GM12874 (cell line): ENCODE data around the gene THPO.

Experiments
- CTCF ChIP-seq: IDR thresholded peaks from 2 replicates; pipeline ENCODE4 v1.5.1; 2011; ENCODE audit warnings: low read depth, mild to moderate bottlenecking, control low read depth, low read length, moderate library complexity; ENCODE audit not compliant: insufficient read depth

Gene THPO

DNA sequence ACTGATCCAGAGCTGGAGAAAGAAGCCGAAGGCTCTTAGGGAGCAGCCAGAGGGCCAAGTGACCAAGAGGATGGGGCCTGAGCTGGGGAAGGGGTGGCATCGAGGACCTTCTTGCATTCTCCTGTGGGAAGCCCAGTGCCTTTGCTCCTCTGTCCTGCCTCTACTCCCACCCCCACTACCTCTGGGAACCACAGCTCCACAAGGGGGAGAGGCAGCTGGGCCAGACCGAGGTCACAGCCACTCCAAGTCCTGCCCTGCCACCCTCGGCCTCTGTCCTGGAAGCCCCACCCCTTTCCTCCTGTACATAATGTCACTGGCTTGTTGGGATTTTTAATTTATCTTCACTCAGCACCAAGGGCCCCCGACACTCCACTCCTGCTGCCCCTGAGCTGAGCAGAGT, 11.4 kb upstream of the THPO start:
- no peak for TF ChIP-seq CTCF

DNA sequence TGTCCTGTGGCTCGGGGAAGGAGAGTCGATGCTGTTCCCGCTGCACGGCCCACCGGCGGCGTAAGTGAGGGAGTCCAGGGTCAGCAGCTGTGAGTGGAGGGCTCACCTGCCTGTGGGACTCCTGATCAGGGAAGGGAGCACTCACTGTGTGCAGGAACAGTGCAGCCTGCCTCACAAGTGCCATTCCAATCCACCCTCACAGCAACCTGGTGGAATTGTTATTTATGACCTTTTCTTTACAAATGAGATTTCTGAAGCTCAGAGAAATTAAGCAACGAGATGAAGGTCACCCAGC, 10.9 kb upstream of the THPO start:
- no peak for TF ChIP-seq CTCF

DNA sequence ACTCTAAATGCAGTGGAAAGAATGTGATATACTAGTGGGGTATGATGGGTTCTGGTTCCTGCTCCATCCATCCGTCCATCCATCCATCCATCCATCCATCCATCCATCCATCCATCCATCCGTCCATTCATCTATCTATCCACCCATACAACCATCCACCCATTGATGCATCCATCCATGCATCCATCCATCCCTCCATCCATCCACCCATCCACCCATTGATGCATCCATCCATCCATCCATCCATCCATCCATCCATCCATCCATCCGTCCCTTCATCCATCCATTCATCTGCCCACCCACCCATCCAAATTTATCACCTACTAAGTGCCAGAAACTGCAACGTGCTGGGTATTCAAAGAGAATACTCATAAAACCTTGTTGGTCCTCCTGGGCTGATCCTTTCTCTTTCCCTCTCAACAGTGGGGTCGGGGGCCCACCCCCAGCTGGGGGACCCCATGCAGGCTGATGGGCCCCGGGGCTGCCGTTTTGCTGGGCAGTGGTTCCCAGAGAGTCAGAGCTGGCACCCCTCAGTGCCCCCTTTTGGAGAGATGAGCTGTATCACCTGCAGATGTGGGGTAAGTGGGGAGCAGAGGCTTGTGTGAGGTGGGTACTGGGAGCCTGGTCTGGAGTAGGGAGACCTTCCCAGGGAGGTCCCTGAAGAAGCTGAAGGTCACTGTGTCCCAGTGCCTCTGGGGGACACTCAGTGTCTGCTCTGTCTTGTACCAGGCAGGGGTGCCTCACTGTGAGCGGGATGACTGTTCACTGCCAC, 10.3 kb upstream of the THPO start:
- no peak for TF ChIP-seq CTCF

GRCh38 chr3:184387174-184387714, 9.2 kb upstream of the THPO start:
- no peak for TF ChIP-seq CTCF

DNA sequence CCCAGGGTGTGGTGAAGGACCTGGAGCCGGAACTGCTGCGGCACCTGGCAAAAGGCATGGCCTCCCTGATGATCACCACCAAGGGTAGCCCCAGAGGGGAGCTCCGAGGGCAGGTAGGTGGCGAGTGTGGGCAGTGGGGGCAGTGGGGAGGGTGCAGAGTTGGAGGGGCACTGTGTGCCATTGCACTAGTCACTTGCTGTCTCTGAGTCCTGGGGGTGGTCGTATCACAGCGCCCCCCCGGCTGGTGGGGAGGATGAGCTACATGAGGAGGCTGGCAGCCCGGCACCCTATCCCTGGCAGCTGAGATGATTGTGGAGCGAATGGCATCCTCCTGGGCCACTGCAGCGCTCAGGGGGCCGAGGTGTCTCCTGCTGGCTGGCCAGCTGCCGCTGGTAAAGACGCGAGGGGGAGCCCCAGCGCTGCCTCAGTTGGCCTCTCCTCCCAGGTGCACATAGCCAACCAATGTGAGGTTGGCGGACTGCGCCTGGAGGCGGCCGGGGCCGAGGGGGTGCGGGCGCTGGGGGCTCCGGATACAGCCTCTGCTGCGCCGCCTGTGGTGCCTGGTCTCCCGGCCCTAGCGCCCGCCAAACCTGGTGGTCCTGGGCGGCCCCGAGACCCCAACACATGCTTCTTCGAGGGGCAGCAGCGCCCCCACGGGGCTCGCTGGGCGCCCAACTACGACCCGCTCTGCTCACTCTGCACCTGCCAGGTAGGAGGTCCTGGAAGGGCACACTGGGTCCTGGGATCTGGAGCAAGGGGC, 8.2 kb upstream of the THPO start:
- no peak for TF ChIP-seq CTCF

GRCh38 chr3:184384856-184385422, 6.9 kb upstream of the THPO start:
- no peak for TF ChIP-seq CTCF

DNA sequence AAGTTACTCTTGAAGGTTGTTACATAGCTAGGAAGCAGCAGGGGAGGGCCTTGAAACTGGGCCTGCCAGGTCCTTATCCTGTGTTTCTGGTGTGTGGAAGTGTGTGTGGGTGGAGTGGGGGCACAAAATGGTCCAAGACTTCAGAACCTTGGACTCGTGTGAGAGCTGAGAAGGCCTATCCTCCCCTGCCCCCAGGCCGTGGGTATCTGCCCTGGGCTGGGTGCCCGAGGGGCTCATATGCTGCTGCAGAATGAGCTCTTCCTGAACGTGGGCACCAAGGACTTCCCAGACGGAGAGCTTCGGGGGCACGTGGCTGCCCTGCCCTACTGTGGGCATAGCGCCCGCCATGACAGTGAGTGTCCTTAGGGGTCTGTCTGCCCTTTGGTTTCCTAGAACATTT, 6.3 kb upstream of the THPO start:
- TF ChIP-seq CTCF = no peak
